GM12801 (cell line): ENCODE data around the gene APOA5.

Experiments used
- CTCF ChIP-seq: IDR thresholded peaks from one replicate; pipeline ENCODE4 v1.5.1; 2011; ENCODE audit warnings: control low read depth; ENCODE audit not compliant: insufficient read length; ENCODE audit errors: extremely low read depth

The APOA5 gene, protein sequence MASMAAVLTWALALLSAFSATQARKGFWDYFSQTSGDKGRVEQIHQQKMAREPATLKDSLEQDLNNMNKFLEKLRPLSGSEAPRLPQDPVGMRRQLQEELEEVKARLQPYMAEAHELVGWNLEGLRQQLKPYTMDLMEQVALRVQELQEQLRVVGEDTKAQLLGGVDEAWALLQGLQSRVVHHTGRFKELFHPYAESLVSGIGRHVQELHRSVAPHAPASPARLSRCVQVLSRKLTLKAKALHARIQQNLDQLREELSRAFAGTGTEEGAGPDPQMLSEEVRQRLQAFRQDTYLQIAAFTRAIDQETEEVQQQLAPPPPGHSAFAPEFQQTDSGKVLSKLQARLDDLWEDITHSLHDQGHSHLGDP

GRCh38 chr11:116791813-116792143 lies at the start of gene APOA5:
Gene APOA5 (minus strand): TSS chr11:116791879. CDS start chr11:116791860, 19 bp downstream.
- TF ChIP-seq CTCF = no peak

DNA sequence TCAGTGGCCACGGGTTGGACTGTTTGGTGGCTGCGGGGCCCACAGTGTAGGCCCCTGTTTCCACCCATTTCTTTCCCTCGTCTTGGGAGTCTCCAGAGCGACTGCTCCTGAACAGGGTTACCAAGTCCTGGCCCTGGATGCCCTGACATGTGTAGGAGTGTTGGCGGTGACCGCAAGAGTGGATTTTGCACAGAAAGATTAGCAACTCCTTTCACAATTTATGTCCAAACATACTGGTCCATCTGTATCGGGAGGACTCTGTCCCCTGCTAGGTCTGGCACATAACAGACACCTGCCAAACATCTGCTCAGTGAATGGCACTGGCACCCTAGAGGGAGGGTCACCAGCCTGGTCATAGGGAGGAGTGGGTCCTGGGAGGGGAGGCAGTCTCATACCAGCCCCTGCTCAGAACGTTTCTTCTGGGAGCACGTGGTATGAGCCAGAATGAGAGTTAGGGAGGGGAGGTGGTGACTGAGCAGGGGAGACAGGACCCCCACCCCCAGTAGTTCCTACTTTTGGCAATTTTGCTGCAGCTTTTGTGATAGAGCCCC lies 49.1 kb upstream of the APOA5 start:
- no peak for TF ChIP-seq CTCF

GRCh38 chr11:116840224-116840745 lies 48.6 kb upstream of the APOA5 start:
- TF ChIP-seq CTCF = no peak

GRCh38 chr11:116838321-116839084 lies 46.8 kb upstream of the APOA5 start:
- no peak for TF ChIP-seq CTCF

DNA sequence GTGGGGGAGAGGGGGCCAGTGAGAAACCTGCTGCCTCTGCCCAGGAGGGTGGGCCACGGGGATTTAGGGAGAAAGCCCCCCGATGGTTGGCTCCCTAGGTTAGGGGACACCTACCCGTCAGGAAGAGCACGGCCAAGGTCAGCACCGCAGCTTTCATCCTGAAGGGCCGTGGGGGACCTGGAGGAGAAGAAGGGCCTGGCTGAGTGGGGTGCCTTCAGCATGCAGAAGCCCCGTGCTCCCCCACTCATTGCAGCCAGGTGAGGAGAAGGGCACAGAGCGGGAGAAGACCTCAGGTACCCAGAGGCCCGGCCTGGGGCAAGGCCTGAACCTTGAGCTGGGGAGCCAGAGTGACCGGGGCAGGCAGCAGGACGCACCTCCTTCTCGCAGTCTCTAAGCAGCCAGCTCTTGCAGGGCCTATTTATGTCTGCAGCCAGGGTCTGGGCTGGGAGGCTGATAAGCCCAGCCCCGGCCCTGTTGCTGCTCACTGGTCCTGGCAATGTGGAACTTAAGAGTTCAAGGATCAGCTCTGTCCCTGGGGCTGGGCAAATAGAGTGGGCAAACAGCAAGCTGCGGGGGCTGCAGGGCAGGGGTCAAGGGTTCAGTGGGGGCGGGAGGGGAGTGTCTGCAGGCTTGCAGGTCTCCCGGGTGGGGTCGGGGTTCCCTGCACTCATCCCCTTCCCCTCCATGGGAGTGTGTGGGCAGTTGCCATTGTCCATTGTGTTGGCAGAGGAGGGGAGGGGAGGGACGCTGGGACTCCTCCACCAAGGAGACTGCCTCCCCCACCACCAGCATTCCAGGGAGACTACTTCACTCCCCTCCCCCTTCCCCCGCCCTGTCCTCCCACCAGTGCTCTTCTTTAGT lies 45.8 kb upstream of the APOA5 start, which contains the start of gene APOA1:
Gene APOA1 (minus strand): TSS at position 392 of the 861 bp plus-strand sequence. CDS start 235 bp downstream, at position 157.
- TF ChIP-seq CTCF = no peak

GRCh38 chr11:116836632-116836991 lies 44.9 kb upstream of the APOA5 start:
- TF ChIP-seq CTCF = no peak
